LHCN-M2 (cell line): ENCODE measurements around the gene GAB2. TPM values are rescaled to one million over a fixed set of nuclear protein-coding genes. Genes with fewer than 3 reads are reported as not detected.

ENCODE experiments used
- DNase-seq: peaks from one replicate; pipeline ENCODE4 v3.0.0-alpha.2; 2012; ENCODE audit warnings: low read depth
- total RNA-seq: library from RNA; depleted of rRNA; stranded (reverse); fragments of >200 nt; gene quantifications from 2 replicates; pipeline ENCODE4 v1.2.3, GENCODE V29; 2014

GAB2 gene
- total RNA-seq, 1 experiment from 2014 or later = 8.1 TPM

GRCh38 chr11:78344094-78344493 is 73.5 kb downstream of the GAB2 start:
- no peak for DNase-seq

GRCh38 chr11:78343303-78343702 is 74.3 kb downstream of the GAB2 start:
- DNase-seq = no peak

DNA sequence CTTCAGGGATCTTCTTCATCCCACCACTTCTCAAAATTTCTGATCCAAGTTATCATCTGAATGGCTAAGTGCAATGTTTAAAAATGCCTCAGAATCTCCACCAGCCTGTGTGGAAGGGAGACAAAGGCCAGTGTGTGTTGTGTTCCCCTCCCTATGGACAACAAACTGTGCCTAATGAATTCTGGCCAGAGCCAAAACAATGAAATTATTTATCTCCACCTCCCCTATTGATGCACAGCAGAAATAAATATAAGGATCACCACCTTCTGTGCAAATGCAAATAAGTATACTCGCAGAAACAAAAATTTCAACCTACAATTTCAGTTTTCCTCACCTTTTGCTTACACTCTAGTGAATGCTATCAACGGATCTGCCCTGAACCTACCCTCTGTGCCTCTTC is 75.8 kb downstream of the GAB2 start:
- no peak for DNase-seq

- DNase-seq = no peak
These were observed 77.1 kb downstream of the GAB2 start for GRCh38 chr11:78340530-78340929.

DNA sequence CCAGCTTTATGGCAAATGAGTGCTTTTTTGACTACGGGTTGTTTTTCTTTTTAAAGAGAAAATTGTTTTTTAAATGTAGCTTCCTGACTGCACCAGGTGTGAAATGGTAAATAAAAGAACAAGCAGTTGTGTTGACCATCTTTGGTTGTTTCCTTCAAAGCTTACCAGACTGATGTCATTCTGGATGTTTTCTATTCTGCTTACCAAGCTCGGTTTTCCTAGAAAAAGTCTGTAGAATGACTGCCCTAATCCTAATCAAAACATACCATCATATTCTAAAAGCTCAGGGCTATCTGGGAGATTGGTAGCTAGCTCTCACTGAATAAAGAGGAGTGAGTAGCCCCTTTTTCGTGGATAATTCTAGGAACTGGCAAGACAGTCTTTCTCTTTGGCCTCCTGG is 77.7 kb downstream of the GAB2 start:
- DNase-seq = no peak

- DNase-seq = peak; percentile 90
These were observed 78.1 kb downstream of the GAB2 start for GRCh38 chr11:78339483-78339882.

DNA sequence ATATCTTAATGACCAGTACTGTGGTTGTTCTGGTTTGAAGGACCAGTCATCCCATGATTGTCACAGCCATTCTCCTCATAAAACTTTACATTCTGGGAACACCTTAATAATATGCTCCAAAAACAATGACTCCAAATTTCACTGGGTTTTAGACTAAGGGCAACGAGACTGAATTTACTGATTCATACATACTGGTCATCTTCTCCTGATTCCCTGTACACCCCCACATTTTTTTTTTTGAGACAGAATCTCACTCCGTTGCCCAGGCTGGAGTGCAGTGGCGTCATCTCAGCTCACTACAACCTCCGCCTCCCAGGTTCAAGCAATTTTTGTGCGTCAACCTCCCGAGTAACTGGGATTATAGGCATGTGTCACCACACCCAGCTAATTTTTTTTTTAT is 78.9 kb downstream of the GAB2 start:
- DNase-seq = no peak

GRCh38 chr11:78338138-78338537 is 79.5 kb downstream of the GAB2 start:
- no peak for DNase-seq

GRCh38 chr11:78337554-78337924 is 80.1 kb downstream of the GAB2 start:
- no peak for DNase-seq

DNA sequence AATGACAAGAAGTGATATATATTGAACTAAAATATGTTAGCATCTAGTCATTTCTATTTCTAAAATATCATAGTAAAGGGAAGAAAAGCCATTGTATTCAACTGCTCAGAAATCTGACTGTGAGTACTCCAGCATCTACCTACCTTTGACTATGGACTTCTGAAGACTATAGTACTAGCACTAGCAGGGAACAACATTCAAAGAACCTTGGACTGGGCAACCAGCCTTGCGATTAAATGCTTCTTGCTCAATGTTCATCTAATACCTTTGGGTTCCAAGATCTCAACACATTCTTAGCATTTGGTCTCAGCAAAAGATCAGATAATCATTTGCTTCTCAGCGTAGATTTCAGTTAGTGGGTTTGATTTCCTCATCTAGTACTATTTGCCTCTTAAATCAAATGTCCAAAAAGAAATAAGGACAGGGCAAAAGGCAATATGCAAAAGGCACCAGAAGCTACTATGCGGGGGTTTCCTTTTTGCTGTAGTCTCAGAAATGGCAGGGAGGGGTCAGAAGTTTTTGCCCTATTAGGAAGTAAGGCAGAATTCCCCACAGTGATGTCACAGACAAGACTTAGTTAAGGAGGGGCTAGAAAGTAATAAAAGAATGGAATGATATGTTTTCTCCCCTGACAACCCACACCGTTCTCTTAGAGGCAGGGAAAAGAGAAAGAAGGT is 80.6 kb downstream of the GAB2 start:
- DNase-seq = no peak

DNA sequence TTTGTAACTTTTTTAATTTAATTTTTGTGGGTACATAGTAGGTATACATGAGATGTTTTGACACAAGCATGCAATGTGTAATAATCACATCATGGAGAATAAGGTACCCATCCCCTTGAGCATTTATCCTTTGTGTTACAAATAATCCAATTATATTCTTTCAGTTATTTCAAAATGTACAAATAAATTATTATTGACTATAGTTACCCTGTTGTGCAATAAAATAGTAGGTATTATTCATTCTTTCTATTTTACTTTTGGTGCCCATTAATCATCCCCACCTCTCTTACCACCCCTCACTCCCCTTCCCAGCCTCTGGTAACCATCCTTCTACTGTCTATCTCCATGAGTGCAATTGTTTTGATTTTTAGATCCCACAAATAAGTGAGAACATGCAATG is 83.5 kb downstream of the GAB2 start:
- DNase-seq = no peak

- no peak for DNase-seq
These were observed 84.7 kb downstream of the GAB2 start for GRCh38 chr11:78332872-78333271.

DNA sequence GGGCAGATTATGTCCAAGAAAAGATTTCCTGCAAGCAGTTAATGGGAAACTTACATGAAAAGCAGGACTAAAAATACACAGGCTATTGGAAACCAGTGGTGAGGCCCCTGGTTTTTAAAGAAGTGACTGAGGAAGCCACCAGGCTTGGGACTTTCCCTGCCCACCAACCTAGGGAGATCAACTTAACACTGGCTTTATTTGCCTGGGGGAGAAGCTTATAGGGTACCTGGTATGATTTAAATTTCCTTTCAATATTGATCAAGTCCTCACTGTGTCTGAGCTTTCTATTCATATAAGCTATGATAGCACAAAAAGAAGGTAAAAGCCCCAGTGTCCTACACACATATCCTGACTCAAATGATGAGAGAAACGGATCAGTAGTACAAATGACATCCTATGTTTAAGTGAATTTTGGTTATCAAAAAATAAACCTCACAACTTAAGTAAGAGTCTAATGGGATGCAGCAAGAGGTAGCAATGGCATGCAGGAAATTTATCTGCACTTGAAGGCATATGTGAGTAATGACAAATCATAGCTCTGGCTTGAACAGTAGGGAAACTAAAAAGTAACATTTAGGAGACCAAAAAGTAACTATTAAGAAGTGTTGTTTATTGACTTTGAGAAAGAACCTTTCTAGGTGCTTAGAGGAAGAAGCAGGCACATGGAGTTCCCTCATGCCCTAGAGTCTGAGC is 85.3 kb downstream of the GAB2 start:
- no peak for DNase-seq

DNA sequence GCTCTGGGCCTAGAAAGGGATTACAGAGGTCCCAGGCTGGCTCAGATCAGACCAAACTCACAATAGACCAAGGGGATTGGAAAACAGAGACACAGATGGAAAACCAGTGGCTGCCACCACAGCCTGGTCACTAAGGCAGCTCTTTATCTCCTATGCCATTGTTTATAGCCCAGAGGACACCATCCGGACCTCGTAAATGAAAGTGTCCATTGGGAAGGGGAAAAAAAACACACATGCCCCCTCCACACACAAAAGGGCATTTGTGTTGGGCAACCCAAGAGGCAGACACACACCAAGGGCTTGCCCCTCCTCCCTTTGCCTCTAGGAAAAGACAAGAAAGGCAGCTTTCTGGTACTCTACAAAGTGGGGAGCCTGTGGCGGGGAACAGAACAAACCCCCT is 85.9 kb downstream of the GAB2 start:
- DNase-seq = no peak

DNA sequence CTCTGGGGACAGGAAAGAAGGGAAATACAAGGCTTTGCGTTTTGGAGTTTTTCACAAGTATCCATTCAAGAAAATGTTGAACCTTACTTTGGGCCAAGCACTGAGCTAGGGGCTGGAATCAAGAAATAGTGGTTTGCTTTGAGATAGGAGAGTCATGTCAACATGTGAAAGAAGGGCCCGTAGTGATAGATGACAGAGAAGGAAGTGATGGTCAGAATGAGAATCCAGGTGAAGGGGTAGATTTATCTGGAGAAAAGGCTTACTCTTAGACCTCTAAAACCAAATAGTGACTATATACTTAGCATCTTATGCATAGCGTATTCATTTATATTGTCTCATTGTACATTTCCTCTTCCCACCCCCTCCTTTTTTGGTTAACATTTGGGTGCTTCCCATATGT is 87.3 kb downstream of the GAB2 start:
- DNase-seq = no peak

GRCh38 chr11:78327945-78328344 is 89.7 kb downstream of the GAB2 start:
- DNase-seq = no peak

DNA sequence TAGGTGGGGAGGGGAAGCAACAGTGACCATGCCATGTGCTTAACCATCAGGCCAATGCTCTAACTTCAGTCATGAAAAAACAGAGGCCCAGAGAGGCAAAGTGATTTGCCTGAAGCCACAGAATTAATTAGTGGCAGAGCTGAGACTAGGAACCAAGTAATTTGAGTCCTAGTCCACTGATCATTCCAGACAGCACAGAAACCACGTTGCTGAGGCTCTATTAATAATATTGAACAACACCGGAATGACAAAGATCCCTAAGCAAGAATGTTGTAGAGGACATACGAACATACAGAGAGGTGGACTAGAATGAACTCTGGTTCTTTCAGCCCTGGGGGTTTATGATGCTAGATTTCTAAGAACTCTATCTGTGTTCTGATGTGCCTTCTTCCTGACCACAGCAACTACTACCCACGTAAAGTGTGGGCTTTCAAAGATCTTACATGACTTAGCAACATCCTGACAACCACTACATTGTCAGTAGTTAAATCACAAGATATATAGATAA is 92.3 kb downstream of the GAB2 start:
- no peak for DNase-seq

DNA sequence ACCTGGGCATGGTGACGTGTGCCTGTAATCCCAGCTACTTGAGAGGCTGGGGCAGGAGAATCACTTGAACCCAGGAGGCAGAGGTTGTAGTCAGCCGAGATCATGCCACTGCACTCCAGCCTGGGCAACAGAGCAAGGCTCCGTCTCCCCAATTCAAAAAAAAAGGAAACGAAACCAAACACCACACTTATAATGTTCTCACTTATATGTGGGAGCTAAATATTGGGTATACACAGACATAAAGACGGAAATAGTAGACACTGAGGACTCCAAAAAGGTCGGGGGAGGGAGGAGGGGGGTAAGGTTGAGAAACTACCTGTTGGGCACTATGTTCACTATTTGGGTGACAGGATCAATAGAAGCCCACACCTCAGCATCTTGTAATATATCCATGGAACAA is 94.3 kb downstream of the GAB2 start:
- no peak for DNase-seq

DNA sequence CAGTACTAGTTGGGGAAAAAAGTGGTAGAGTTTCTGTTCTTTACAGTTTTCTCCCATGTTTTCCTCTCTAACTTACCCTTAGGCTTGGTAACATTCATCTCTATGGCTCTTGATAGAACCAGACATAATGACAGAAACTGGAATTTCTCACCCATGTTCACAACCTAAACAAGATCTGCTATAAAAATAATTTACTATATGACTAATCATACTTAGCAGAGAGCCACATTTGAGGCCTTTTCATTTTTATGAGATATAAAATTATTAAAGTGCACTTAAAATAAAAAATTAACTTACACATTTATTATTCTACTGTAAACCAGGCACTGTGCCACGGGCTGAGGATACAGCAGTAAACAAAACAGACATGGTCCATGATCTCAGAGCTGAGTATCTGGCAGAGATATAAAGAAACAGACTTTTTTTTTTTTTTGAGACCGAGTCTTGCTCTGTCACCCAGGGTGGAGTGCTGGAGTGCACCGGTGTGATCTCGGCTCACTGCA is 98.1 kb downstream of the GAB2 start:
- DNase-seq = no peak

GRCh38 chr11:78318321-78319114 is 99.1 kb downstream of the GAB2 start:
- DNase-seq = no peak

- no peak for DNase-seq
These were observed 101.9 kb downstream of the GAB2 start for GRCh38 chr11:78315724-78316123.

GRCh38 chr11:78314762-78315161 is 102.9 kb downstream of the GAB2 start:
- no peak for DNase-seq
